Osteoblast (primary cell): ENCODE data around the gene TBC1D21. TPM values are rescaled to one million over a fixed set of nuclear protein-coding genes. Genes with fewer than 3 reads are reported as not detected.

Source experiments
- DNase-seq: peaks from one replicate; pipeline ENCODE4 v3.0.0; 2011; ENCODE audit warnings: low spot score, mixed read lengths; ENCODE audit not compliant: insufficient read length; ENCODE audit errors: missing footprints
- H2AFZ ChIP-seq: 2 replicates; pipeline ENCODE4 v1.6.0; 2011; ENCODE audit warnings: mild to moderate bottlenecking, low read length
- H3K27ac ChIP-seq: 2 replicates; pipeline ENCODE4 v1.5.1; 2011; ENCODE audit warnings: mild to moderate bottlenecking, low read depth, low read length, moderate library complexity
- H3K27me3 ChIP-seq: 2 replicates; pipeline ENCODE4 v1.6.0; 2012; ENCODE audit warnings: mild to moderate bottlenecking, control low read depth, inconsistent platforms, low read length, moderate library complexity; ENCODE audit not compliant: insufficient read depth
- H3K36me3 ChIP-seq: 2 replicates; pipeline ENCODE4 v1.5.1; 2011; ENCODE audit warnings: mild to moderate bottlenecking, low read length, control low read depth, moderate library complexity; ENCODE audit not compliant: insufficient read depth
- H3K4me1 ChIP-seq: 2 replicates; pipeline ENCODE4 v1.5.1; 2011; ENCODE audit warnings: mild to moderate bottlenecking, low read length, control low read depth, moderate library complexity; ENCODE audit not compliant: insufficient read depth
- H3K4me2 ChIP-seq: 2 replicates; pipeline ENCODE4 v1.6.0; 2011; ENCODE audit warnings: mild to moderate bottlenecking, low read length; ENCODE audit not compliant: insufficient read depth
- H3K4me3 ChIP-seq: fragments of 200-600 bp; sonication (generic); 3 replicates; pipeline ENCODE4 v1.5.1; 2012; ENCODE audit warnings: mild to moderate bottlenecking, low read length, inconsistent platforms; ENCODE audit not compliant: insufficient read depth
- H3K79me2 ChIP-seq: 2 replicates; pipeline ENCODE4 v1.6.0; 2012; ENCODE audit warnings: mild to moderate bottlenecking, low read length, control low read depth, inconsistent platforms; ENCODE audit not compliant: insufficient read depth
- H3K9me3 ChIP-seq: 2 replicates; pipeline ENCODE4 v1.5.1; 2011; ENCODE audit warnings: low read depth, low read length, control low read depth
- H4K20me1 ChIP-seq: 2 replicates; pipeline ENCODE4 v1.6.0; 2012; ENCODE audit warnings: mild to moderate bottlenecking, low read length, control low read depth; ENCODE audit not compliant: insufficient read depth
- total RNA-seq: library from RNA; depleted of rRNA; stranded (reverse); fragments of >200 nt; gene quantifications from 2 replicates; pipeline ENCODE4 v1.2.3, GENCODE V29; 2012
- TF ChIP-seq, protein P1 (sequence below): IDR thresholded peaks from 2 replicates; pipeline ENCODE4 v1.5.1; 2011; ENCODE audit warnings: mild to moderate bottlenecking, low read depth, low read length, moderate library complexity; ENCODE audit errors: extremely low read depth

The TBC1D21 gene
- total RNA-seq, 1 donor = not detected

DNA sequence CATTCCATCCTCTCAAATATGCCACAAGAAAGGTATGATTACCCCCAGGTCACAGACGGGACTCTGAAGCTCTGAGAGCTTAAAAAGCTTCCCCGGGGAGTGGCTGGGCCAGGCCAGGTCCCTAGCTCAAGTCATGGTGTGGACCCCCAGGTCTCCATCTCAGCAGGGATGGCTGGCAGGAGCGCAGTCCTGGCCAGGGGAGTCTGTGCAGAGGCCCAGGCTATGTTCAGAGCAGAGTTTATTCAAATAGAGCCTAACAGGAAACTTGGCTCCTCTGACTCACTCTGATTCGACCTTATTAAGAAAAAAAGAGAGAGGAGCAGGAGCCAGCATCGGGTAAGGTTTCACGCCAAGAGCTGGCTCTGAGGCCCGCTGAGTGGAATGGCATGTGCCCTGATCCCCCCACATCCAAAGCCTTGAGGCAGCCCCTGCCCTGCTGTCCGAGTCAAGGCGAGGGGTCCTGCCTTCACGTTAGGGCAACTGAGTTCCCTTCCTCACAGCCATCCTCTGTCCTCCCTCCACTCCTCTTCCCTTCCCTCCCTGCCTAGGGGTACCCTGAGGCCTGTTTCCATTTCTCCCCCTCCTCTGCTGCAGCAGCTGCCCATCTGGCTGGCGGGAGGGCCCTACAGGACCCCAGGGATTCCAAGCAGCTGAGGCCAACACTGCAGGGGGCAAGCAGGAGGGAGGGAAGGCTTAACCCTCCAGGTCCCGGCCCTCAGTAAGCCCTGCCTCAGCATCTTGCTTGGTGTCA, 51.0 kb downstream of the TBC1D21 start:
- H3K27ac ChIP-seq = peak overlapping the region; percentile 65
- H2AFZ ChIP-seq = peak overlapping the region; percentile 59
- peak overlapping the region; percentile 94 for H3K4me2 ChIP-seq
- peaks cover 7% of the 10 kb centered on the region for H3K36me3 ChIP-seq
- H4K20me1 ChIP-seq = peaks cover 15% of the 10 kb centered on the region
- peak; percentile 98 for DNase-seq
- peaks cover 60% of the 10 kb centered on the region for H3K79me2 ChIP-seq
- no peaks in the 10 kb centered on the region for H3K27me3 ChIP-seq
- H3K4me3 ChIP-seq = no peak overlapping the region
- no peaks in the 10 kb centered on the region for H3K9me3 ChIP-seq
- peaks cover 60% of the 10 kb centered on the region for H3K4me1 ChIP-seq
- TF ChIP-seq, protein P1, sequence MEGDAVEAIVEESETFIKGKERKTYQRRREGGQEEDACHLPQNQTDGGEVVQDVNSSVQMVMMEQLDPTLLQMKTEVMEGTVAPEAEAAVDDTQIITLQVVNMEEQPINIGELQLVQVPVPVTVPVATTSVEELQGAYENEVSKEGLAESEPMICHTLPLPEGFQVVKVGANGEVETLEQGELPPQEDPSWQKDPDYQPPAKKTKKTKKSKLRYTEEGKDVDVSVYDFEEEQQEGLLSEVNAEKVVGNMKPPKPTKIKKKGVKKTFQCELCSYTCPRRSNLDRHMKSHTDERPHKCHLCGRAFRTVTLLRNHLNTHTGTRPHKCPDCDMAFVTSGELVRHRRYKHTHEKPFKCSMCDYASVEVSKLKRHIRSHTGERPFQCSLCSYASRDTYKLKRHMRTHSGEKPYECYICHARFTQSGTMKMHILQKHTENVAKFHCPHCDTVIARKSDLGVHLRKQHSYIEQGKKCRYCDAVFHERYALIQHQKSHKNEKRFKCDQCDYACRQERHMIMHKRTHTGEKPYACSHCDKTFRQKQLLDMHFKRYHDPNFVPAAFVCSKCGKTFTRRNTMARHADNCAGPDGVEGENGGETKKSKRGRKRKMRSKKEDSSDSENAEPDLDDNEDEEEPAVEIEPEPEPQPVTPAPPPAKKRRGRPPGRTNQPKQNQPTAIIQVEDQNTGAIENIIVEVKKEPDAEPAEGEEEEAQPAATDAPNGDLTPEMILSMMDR = no peak

DNA sequence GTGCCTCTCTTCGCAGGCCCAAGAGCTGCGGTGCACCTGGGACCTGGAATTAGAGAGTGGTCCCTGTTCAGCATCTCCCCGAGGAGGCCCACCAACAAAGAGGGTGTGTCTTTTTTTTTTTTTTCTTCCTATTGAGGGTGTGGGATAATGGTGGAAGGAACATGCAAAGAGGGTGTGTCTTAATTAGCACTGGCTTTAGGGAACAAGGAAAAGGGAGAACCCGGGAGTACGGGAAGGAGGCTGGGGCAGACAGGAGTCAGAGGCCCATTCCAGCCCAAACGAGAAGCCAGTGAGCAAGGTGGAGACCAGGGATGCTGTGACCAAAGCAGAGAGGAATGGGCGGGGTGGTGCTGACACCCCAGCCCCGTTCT, 52.5 kb downstream of the TBC1D21 start:
- peak overlapping the region; percentile 65 for H3K27ac ChIP-seq

GRCh38 chr15:73926219-73927002, 53.0 kb downstream of the TBC1D21 start, which contains the start of gene LOXL1:
Gene LOXL1, plus strand, starts transcription at chr15:73926462. Its CDS starts 322 bp downstream, at chr15:73926784.
- Histone ChIP-seq H3K27ac (peak within 1 kb of the TSS; percentile 65), H3K4me1 (peaks cover 75% of the 10 kb centered on the region), H3K79me2 (peaks cover 77% of the 10 kb centered on the region), H3K4me3 (peak within 1 kb of the TSS; percentile 87), H3K27me3 (no peaks in the 10 kb centered on the region), H4K20me1 (peaks cover 30% of the 10 kb centered on the region), H3K9me3 (no peaks in the 10 kb centered on the region), H3K36me3 (peaks cover 8% of the 10 kb centered on the region), H3K4me2 (peak within 1 kb of the TSS; percentile 94), H2AFZ (peak within 1 kb of the TSS; percentile 56)
- DNase-seq = peak; percentile 100
- TF ChIP-seq, protein P1 = no peak

More for the DNA sequence above, 52.5 kb downstream of the TBC1D21 start:
- peak overlapping the region; percentile 87 for H3K4me3 ChIP-seq
- peaks cover 75% of the 10 kb centered on the region for H3K79me2 ChIP-seq
- TF ChIP-seq, protein P1 = no peak
- no peaks in the 10 kb centered on the region for H3K9me3 ChIP-seq
- H3K36me3 ChIP-seq = peaks cover 6% of the 10 kb centered on the region
- DNase-seq = no peak
- H4K20me1 ChIP-seq = peaks cover 26% of the 10 kb centered on the region
- H3K27me3 ChIP-seq = no peaks in the 10 kb centered on the region
- H2AFZ ChIP-seq = peak overlapping the region; percentile 56
- H3K4me1 ChIP-seq = peaks cover 75% of the 10 kb centered on the region
- H3K4me2 ChIP-seq = peak overlapping the region; percentile 94
